Measurements from ENCODE around the gene SYPL2.

GRCh38 chr1:109466452-109467300 lies at the start of gene SYPL2:
- TF ChIP-seq CTCF (IDR thresholded peaks at IDR 0.05): no peak
- TF ChIP-seq POLR2A (IDR thresholded peaks at IDR 0.05): peak in 1 of 2 donors; percentile 37

Measured in uterus (tissue), 2 donors.